ENCODE data around the gene PPIE.

- TF ChIP-seq CTCF (IDR thresholded peaks at IDR 0.05) (no peak), POLR2A (IDR thresholded peaks at IDR 0.05) (no peak)
Observed at GRCh38 chr1:39776400-39776713, 37.7 kb downstream of the PPIE start.

Measured in transverse colon (tissue), 3 donors.